Measurements from ENCODE around the gene ADNP. TPM values are rescaled to one million over a fixed set of nuclear protein-coding genes. Genes with fewer than 3 reads are reported as not detected.
A peak's percentile ranks its signal among the peaks of the same experiment; 100 is the strongest.
"Not testable (repeated sequence)": the region's sequence is repeated elsewhere in the genome, so short reads cannot be mapped to it uniquely, and the experiment has no call there.

ADNP gene
- polyA plus RNA-seq, 1 donor from 2014 or later = 78.5 TPM

GRCh38 chr20:50885781-50886180 is 45.5 kb downstream of the ADNP start:
- Histone ChIP-seq H3K27ac (ENCODE audit: low read length) (no peak overlapping the region), H3K9ac (ENCODE audit: low read length) (no peak overlapping the region), H3K9me2 (ENCODE audit: insufficient read depth, low read length) (no peaks in the 10 kb centered on the region)

GRCh38 chr20:50885068-50885467 is 46.2 kb downstream of the ADNP start:
- Histone ChIP-seq H4K20me1 (ENCODE audit: insufficient read depth) (no peaks in the 10 kb centered on the region), H3K27ac (ENCODE audit: low read length) (no peak overlapping the region), H3K36me3 (ENCODE audit: insufficient read depth, low read length) (no peaks in the 10 kb centered on the region), H3K9ac (ENCODE audit: low read length) (no peak overlapping the region), H3K4me3 (ENCODE audit: low read length) (no peak overlapping the region), H3K79me2 (replicated peaks; ENCODE audit: insufficient read depth, low read length) (no peaks in the 10 kb centered on the region), H3K9me2 (ENCODE audit: insufficient read depth, low read length) (no peaks in the 10 kb centered on the region), H3K9me3 (ENCODE audit: low read length) (no peaks in the 10 kb centered on the region), H3F3A (ENCODE audit: insufficient read depth, low read length, poor library complexity, severe bottlenecking) (no peaks in the 10 kb centered on the region), H3K4me2 (ENCODE audit: low read length) (no peak overlapping the region), H2AFZ (ENCODE audit: low read depth, low read length) (no peak overlapping the region), H3K27me3 (ENCODE audit: insufficient read depth, low read depth, low read length) (no peaks in the 10 kb centered on the region)
- TF ChIP-seq TAF1 (IDR thresholded peaks at IDR 0.05; ENCODE audit: low read depth) (no peak), POLR2AphosphoS5 (IDR thresholded peaks at IDR 0.05) (peak; percentile 16), RAD21 (conservative IDR thresholded peaks at IDR 0.05) (no peak)

More at GRCh38 chr20:50885781-50886180, 45.5 kb downstream of the ADNP start:
- Histone ChIP-seq H3K9me3 (ENCODE audit: low read length) (no peaks in the 10 kb centered on the region), H3K27me3 (ENCODE audit: insufficient read depth, low read depth, low read length) (no peaks in the 10 kb centered on the region), H3F3A (ENCODE audit: insufficient read depth, low read length, poor library complexity, severe bottlenecking) (no peaks in the 10 kb centered on the region), H4K20me1 (ENCODE audit: insufficient read depth) (peaks cover 2% of the 10 kb centered on the region), H3K4me2 (ENCODE audit: low read length) (no peak overlapping the region), H3K36me3 (ENCODE audit: insufficient read depth, low read length) (no peaks in the 10 kb centered on the region), H2AFZ (ENCODE audit: low read depth, low read length) (no peak overlapping the region), H3K79me2 (replicated peaks; ENCODE audit: insufficient read depth, low read length) (no peaks in the 10 kb centered on the region), H3K4me3 (ENCODE audit: low read length) (no peak overlapping the region)
- TF ChIP-seq SMC3 (conservative IDR thresholded peaks at IDR 0.05; ENCODE audit: poor library complexity) = no peak
- no peak for TF ChIP-seq EP300 (conservative IDR thresholded peaks at IDR 0.05; ENCODE audit: poor library complexity, severe bottlenecking)
- no peak for TF ChIP-seq RAD21 (conservative IDR thresholded peaks at IDR 0.05)
- no peak for TF ChIP-seq EZH2 (IDR thresholded peaks at IDR 0.05; ENCODE audit: borderline replicate concordance, insufficient read depth, low read length, poor library complexity, severe bottlenecking)
- TF ChIP-seq TAF1 (IDR thresholded peaks at IDR 0.05; ENCODE audit: low read depth) = no peak

- H3K27ac ChIP-seq (ENCODE audit: low read length) = no peak overlapping the region
- no peaks in the 10 kb centered on the region for H4K20me1 ChIP-seq (ENCODE audit: insufficient read depth)
- no peaks in the 10 kb centered on the region for H3K36me3 ChIP-seq (ENCODE audit: insufficient read depth, low read length)
- no peaks in the 10 kb centered on the region for H3K27me3 ChIP-seq (ENCODE audit: insufficient read depth, low read depth, low read length)
- H3K79me2 ChIP-seq (replicated peaks; ENCODE audit: insufficient read depth, low read length) = no peaks in the 10 kb centered on the region
- TF ChIP-seq CTCF (IDR thresholded peaks at IDR 0.05; ENCODE audit: poor library complexity, severe bottlenecking) (no peak), MXI1 (conservative IDR thresholded peaks at IDR 0.05; ENCODE audit: poor library complexity, severe bottlenecking) (no peak), TAF1 (IDR thresholded peaks at IDR 0.05; ENCODE audit: low read depth) (no peak), REST (IDR thresholded peaks at IDR 0.05; ENCODE audit: borderline replicate concordance) (no peak), RAD21 (conservative IDR thresholded peaks at IDR 0.05) (no peak), POLR2AphosphoS5 (IDR thresholded peaks at IDR 0.05) (no peak), SMC3 (conservative IDR thresholded peaks at IDR 0.05; ENCODE audit: poor library complexity) (no peak), EZH2 (IDR thresholded peaks at IDR 0.05; ENCODE audit: borderline replicate concordance, insufficient read depth, low read length, poor library complexity, severe bottlenecking) (no peak), EP300 (conservative IDR thresholded peaks at IDR 0.05; ENCODE audit: poor library complexity, severe bottlenecking) (no peak)
- H3F3A ChIP-seq (ENCODE audit: insufficient read depth, low read length, poor library complexity, severe bottlenecking) = no peaks in the 10 kb centered on the region
- H3K9me2 ChIP-seq (ENCODE audit: insufficient read depth, low read length) = no peaks in the 10 kb centered on the region
- H3K9ac ChIP-seq (ENCODE audit: low read length) = no peak overlapping the region
- H3K4me2 ChIP-seq (ENCODE audit: low read length) = no peak overlapping the region
- H3K9me3 ChIP-seq (ENCODE audit: low read length) = no peaks in the 10 kb centered on the region
- H2AFZ ChIP-seq (ENCODE audit: low read depth, low read length) = no peak overlapping the region
- H3K4me3 ChIP-seq (ENCODE audit: low read length) = no peak overlapping the region
These were observed 47.4 kb downstream of the ADNP start for GRCh38 chr20:50883856-50884255.

GRCh38 chr20:50881759-50882424 is 49.3 kb downstream of the ADNP start:
- not testable (repeated sequence) for H3K9me2 ChIP-seq (ENCODE audit: insufficient read depth, low read length); H3K27me3 ChIP-seq (ENCODE audit: insufficient read depth, low read depth, low read length); H2AFZ ChIP-seq (ENCODE audit: low read depth, low read length); H3K79me2 ChIP-seq (replicated peaks; ENCODE audit: insufficient read depth, low read length); H3K27ac ChIP-seq (ENCODE audit: low read length); H4K20me1 ChIP-seq (ENCODE audit: insufficient read depth); H3K9ac ChIP-seq (ENCODE audit: low read length); H3K36me3 ChIP-seq (ENCODE audit: insufficient read depth, low read length); H3K4me3 ChIP-seq (ENCODE audit: low read length); H3F3A ChIP-seq (ENCODE audit: insufficient read depth, low read length, poor library complexity, severe bottlenecking); H3K4me2 ChIP-seq (ENCODE audit: low read length); H3K9me3 ChIP-seq (ENCODE audit: low read length)

Measured in neural cell (in vitro differentiated cells).